ENCODE results near the gene TMEM131. TPM values are rescaled to one million over a fixed set of nuclear protein-coding genes. Genes with fewer than 3 reads are reported as not detected.

TMEM131 gene
- polyA plus RNA-seq, 3 donors: 7.0 to 23.6 (median 8.2) TPM

DNA sequence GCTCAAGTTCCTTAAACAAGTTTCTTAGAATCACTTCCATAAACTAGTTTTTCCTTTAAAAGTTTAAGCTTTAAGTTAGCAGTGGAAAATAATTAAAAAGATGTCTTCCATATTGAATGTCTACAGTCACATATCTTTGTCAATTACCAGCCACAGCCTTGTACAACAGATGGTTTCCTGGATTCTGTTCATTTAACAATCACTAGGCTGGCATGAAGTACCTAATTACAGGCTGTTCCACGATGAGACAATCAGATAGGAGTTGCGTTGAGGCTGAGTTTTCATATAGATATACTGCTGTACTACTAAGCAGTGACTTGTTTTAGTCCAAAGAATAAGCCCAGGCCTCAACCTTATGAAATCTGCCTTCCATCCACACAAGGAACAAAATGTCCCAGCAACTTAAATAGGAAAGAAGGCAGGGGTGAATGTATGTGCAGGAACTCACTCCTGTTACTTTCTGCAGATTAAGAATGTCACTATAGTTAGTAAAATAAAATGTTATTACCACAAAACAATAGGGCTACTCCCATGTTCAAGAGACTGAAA, 151.4 kb downstream of the TMEM131 start:
- H4K20me1 ChIP-seq (ENCODE audit: insufficient read depth, low read length): peaks cover 71% of the 10 kb centered on the region
- Mint-ChIP-seq H3K4me3 (no peak overlapping the region), H3K27me3 (ENCODE audit: low read depth in 3 of 3) (no peaks in the 10 kb centered on the region), H3K36me3 (peaks cover 33 to 44% of the 10 kb centered on the region in 2 donors), H3K27ac (no peak overlapping the region), H3K4me1 (peaks cover 13% of the 10 kb centered on the region), H3K9me3 (no peaks in the 10 kb centered on the region)
- no peak overlapping the region for H2AFZ ChIP-seq (ENCODE audit: insufficient read depth, low read depth, low read length, poor library complexity, severe bottlenecking)
- H3K27ac ChIP-seq (ENCODE audit: low read depth in 1 of 2, low read length in 2 of 2): no peak overlapping the region
- H3K36me3 ChIP-seq (replicated peaks in 1 of 2; ENCODE audit: control insufficient read depth in 1 of 2, insufficient read depth in 2 of 2, low read length in 2 of 2): peaks cover 21 to 41% of the 10 kb centered on the region in 2 donors
- intact Hi-C loops (cut with micrococcal nuclease): no loop called here
- H3K9me3 ChIP-seq (replicated peaks in 1 of 2; ENCODE audit: control insufficient read depth in 1 of 2, insufficient read depth in 1 of 2, low read length in 2 of 2): no peaks in the 10 kb centered on the region
- H3K9ac ChIP-seq (ENCODE audit: insufficient read depth, low read length, poor library complexity, severe bottlenecking): no peak overlapping the region
- peaks cover 0 to 3% of the 10 kb centered on the region in 2 donors for H3K4me1 ChIP-seq (ENCODE audit: control insufficient read depth in 1 of 2, insufficient read depth in 2 of 2, low read length in 2 of 2)
- no peaks in the 10 kb centered on the region for H3K27me3 ChIP-seq (ENCODE audit: control insufficient read depth in 2 of 2, insufficient read depth in 2 of 2, low read length in 2 of 2)
- DNase-seq: no peak
- no peak overlapping the region for H3K4me2 ChIP-seq (replicated peaks; ENCODE audit: extremely low read depth, low read length, poor library complexity, severe bottlenecking)
- WGBS (ENCODE audit: insufficient coverage): no CpG with 5 or more reads among the region's 2 CpGs
- H3K4me3 ChIP-seq (replicated peaks in 1 of 3; ENCODE audit: low read depth in 2 of 3, low read length in 3 of 3): no peak overlapping the region
- no peak for TF ChIP-seq CTCF (IDR thresholded peaks at IDR 0.05)
- peaks cover 8% of the 10 kb centered on the region for H3K79me2 ChIP-seq (ENCODE audit: insufficient read depth, low read length)

DNA sequence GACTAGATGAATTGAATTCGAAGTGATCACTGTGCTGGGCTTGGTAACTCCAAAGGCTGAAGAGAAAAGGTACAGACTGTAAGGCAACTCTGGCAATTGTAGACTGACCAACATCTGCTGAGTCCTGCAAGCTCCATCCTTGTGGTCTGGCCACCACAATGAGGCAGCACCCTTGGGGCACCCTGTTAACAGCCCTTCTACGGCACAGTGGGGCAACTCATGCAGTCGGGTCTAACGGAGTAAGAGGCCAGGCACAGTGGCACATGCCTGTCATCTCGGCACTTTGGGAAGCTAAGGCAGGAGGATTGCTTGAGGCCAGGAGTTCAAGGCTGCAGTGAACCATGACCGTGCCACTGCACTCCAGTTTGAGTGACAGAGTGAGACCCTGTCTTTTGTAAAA, 155.6 kb downstream of the TMEM131 start:
- Mint-ChIP-seq H3K4me1 (peaks cover 2% of the 10 kb centered on the region), H3K36me3 (peaks cover 58% of the 10 kb centered on the region in 2 donors), H3K27me3 (ENCODE audit: low read depth in 3 of 3) (no peaks in the 10 kb centered on the region), H3K9me3 (no peaks in the 10 kb centered on the region), H3K4me3 (no peak overlapping the region), H3K27ac (peak overlapping the region in 2 of 7 donors; percentile 28 to 50)
- H3K9me3 ChIP-seq (replicated peaks in 1 of 2; ENCODE audit: control insufficient read depth in 1 of 2, insufficient read depth in 1 of 2, low read length in 2 of 2): no peaks in the 10 kb centered on the region
- H3K4me3 ChIP-seq (replicated peaks in 1 of 3; ENCODE audit: low read depth in 2 of 3, low read length in 3 of 3): no peak overlapping the region
- peaks cover 39 to 78% of the 10 kb centered on the region in 2 donors for H3K36me3 ChIP-seq (replicated peaks in 1 of 2; ENCODE audit: control insufficient read depth in 1 of 2, insufficient read depth in 2 of 2, low read length in 2 of 2)
- TF ChIP-seq CTCF (IDR thresholded peaks at IDR 0.05): no peak
- H3K27me3 ChIP-seq (ENCODE audit: control insufficient read depth in 2 of 2, insufficient read depth in 2 of 2, low read length in 2 of 2): no peaks in the 10 kb centered on the region
- no peak overlapping the region for H3K9ac ChIP-seq (ENCODE audit: insufficient read depth, low read length, poor library complexity, severe bottlenecking)
- H3K4me1 ChIP-seq (ENCODE audit: control insufficient read depth in 1 of 2, insufficient read depth in 2 of 2, low read length in 2 of 2): no peaks in the 10 kb centered on the region
- 84% methylated on average over 6 of the region's 6 CpGs for WGBS (ENCODE audit: insufficient coverage)
- no peak for DNase-seq
- H3K4me2 ChIP-seq (replicated peaks; ENCODE audit: extremely low read depth, low read length, poor library complexity, severe bottlenecking): no peak overlapping the region
- peaks cover 31% of the 10 kb centered on the region for H4K20me1 ChIP-seq (ENCODE audit: insufficient read depth, low read length)
- peaks cover 5% of the 10 kb centered on the region for H3K79me2 ChIP-seq (ENCODE audit: insufficient read depth, low read length)
- no peak overlapping the region for H2AFZ ChIP-seq (ENCODE audit: insufficient read depth, low read depth, low read length, poor library complexity, severe bottlenecking)
- H3K27ac ChIP-seq (ENCODE audit: low read depth in 1 of 2, low read length in 2 of 2): no peak overlapping the region
- intact Hi-C loops (cut with micrococcal nuclease): no loop called here
